GM12872 (cell line): ENCODE measurements around the gene DEFB123.

Experiments
- TF ChIP-seq, protein P1 (sequence below): IDR thresholded peaks from 3 replicates; pipeline ENCODE4 v1.5.1; 2011; ENCODE audit warnings: low read depth, mild to moderate bottlenecking, low read length, moderate library complexity; ENCODE audit not compliant: insufficient read depth

The DEFB123 gene

DNA sequence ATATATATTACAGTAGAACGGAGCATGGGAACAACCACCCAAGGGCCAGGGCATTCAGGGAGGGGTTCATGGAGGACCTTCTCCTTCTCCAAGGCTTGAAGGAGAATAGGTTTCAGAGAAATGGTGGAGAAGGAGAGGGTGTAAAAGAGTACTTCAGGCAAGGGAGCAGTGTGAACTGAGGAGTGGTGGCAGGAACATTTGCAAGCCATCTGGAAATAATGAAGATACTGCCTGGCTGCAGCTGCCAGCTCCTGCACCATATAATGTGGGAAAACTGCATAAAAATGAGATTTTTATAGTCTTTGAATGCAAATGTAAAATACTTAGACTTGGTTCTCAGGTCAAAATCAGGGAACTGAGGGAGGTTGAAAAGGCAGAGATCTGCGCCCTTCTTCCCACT is 24.8 kb upstream of the DEFB123 start:
- TF ChIP-seq, protein P1, sequence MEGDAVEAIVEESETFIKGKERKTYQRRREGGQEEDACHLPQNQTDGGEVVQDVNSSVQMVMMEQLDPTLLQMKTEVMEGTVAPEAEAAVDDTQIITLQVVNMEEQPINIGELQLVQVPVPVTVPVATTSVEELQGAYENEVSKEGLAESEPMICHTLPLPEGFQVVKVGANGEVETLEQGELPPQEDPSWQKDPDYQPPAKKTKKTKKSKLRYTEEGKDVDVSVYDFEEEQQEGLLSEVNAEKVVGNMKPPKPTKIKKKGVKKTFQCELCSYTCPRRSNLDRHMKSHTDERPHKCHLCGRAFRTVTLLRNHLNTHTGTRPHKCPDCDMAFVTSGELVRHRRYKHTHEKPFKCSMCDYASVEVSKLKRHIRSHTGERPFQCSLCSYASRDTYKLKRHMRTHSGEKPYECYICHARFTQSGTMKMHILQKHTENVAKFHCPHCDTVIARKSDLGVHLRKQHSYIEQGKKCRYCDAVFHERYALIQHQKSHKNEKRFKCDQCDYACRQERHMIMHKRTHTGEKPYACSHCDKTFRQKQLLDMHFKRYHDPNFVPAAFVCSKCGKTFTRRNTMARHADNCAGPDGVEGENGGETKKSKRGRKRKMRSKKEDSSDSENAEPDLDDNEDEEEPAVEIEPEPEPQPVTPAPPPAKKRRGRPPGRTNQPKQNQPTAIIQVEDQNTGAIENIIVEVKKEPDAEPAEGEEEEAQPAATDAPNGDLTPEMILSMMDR, result no peak

DNA sequence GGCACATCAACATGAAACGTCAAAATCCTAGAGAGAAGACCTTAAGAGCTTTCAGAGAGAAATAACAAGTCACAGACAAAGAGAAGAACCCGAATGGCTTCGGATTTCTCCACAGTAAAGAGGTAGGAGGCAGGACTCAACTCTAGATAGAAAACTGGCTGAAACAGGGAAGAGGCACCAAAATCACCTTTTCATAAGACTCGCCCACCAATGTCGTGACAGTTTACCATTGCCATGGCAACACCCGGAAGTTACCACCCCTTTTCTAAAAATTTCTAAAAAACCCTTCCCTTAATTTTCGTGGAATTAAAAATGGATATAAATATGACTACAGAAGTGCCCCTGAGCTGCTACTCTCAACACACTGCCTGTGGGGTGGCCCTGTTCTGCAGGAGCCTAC is 22.1 kb upstream of the DEFB123 start:
- TF ChIP-seq, protein P1, result no peak

DNA sequence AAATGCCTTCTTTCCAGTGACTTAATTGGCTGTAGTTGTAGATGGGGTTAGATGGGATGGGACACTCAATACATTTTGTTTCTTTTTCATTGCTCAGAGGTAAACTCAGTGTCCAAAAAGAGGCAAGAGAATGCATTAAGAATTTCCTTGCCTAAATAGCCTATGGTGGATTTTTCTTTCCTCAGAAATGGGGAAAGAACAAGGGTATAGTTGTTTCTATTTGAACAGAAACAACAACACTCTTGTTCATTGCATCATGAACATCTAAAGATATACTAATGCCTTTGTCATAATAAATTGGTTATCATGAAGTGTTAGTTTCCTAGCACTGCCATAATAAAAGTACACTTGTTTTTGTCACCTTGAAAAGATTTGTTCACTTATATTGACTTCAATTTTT is 14.6 kb upstream of the DEFB123 start:
- TF ChIP-seq, protein P1, result no peak

DNA sequence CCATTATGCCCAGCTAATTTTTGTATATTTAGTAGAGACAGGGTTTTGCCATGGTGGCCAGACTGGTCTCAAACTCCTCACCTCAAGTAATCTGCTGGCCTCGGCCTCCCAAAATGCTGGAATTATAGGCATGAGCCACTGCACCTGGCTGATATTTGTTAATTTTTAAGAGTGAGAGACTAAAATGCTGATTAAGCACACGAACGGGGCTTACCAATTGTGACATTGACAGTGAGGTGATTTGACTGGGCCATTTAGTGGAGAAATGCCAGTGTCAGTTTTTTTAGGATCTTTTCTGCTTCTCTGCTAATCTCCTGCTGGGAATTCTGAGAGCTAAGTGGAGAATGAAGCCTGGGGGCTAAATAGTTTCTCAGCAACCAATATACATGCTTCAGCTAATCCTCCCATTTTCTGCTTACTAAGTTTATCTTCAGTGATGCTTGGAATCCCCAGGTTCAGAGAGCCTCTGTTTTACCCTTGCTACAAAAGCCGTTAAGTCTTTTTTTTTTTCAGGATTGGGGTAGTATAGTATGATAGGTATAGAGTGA is 9.8 kb upstream of the DEFB123 start:
- TF ChIP-seq, protein P1, result no peak

DNA sequence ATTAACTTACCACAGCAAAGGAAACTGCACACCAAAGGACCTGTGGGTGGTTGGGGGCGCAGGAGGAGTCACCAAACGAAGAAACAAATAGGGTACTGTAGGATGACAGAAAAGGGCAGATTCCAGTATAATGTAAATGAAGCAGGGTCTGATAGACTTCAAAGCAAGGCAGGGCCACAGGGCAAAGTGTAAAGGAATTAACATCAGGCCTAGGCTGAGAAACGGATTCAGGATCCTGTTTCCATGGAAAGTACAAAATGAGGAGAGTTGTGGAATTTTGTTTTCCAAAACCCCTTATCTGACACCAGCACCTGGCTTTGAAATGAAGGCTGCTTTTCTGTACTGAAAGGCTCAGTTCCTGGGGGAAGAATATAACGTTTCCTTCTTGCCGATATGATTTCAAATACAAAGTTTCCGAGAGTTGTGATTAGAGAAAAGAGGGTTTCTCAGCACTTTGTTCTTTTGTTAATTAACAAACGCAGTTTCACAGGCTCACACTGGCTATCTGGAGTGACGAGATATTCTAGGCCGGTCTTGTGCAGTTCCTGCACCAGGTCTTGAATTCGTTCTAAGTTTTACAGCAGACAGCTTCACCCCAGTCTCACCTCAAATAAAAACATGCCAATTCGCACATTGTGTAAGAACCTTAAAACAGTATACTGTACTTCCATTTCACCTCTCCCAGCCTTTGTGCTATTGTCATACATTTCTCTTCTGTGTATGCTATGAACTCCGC is 5.8 kb downstream of the DEFB123 start:
- TF ChIP-seq, protein P1, result no peak

DNA sequence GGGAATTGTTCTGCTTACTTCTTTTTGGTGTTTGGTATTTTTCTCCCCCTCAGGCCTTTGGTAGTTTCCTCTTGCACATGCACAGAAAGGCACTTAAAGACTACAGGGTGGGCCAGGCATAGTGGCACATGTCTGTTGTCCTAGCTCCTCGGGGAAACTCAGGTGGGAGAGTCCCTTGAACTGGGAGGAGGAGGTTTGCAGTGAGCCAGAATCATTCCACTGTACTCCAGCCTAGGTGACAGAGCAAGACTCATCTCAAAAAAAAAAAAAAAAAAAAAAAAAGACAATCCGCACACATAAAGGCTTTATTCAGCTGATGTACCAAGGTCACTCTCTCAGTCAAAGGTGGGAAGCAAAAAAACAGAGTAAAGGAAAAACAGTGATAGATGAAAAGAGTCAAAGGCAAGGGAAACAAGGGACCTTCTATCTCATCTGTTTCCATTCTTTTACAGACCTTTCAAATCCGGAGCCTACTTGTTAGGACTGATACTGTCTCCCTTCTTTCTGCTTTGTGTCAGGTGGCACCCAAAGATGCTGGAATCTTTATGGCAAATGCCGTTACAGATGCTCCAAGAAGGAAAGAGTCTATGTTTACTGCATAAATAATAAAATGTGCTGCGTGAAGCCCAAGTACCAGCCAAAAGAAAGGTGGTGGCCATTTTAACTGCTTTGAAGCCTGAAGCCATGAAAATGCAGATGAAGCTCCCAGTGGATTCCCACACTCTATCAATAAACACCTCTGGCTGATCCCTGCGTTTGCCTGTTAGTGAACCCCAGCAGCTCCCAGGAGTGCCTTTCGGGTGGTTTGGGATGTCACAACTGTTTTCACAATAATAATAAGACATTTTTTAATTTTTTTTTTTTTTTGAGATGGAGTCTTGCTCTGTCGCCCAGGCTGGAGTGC is 9.3 kb downstream of the DEFB123 start:
- TF ChIP-seq, protein P1, result no peak

DNA sequence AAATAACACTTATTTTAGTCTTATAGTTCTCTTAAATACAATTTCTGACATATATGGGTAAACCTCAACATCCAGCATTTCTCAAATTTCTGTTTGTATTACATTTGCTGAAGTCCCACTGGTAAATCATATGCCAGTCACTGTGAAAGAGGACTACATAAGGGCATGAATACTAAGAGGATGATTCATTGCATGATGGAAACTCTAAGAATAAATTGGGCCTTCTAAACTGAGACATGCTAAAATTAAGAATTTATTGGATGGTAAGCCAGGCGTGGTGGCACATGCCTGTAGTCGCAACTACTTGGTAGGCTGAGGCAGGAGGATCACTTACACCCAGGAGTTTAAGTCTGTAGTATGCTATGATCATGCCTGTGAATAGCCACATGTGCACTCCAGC is 12.1 kb downstream of the DEFB123 start:
- TF ChIP-seq, protein P1, result no peak
